Trophoblast cell (in vitro differentiated cells and primary cell): Measurements from ENCODE around the gene OR2W1.

ENCODE experiments used
- DNase-seq, 2 donors: peaks; one replicate each; pipeline ENCODE4 v3.0.0-alpha.2; 2016
- H2AFZ ChIP-seq: 2 replicates; pipeline ENCODE4 v1.6.1; 2013; ENCODE audit warnings: low read length, moderate library complexity, mild to moderate bottlenecking; ENCODE audit not compliant: insufficient read depth, poor library complexity
- H2AK5ac ChIP-seq: 2 replicates; pipeline ENCODE4 v1.6.1; 2013; ENCODE audit warnings: mild to moderate bottlenecking, low read length
- H2BK120ac ChIP-seq: 2 replicates; pipeline ENCODE4 v1.6.1; 2013; ENCODE audit warnings: low read length, mild to moderate bottlenecking, moderate library complexity; ENCODE audit not compliant: insufficient read depth, poor library complexity
- H2BK12ac ChIP-seq: 2 replicates; pipeline ENCODE4 v1.6.1; 2013; ENCODE audit warnings: mild to moderate bottlenecking, low read length, moderate library complexity
- H2BK5ac ChIP-seq: 2 replicates; pipeline ENCODE4 v1.6.1; 2013; ENCODE audit warnings: low read length, low read depth, moderate library complexity, mild to moderate bottlenecking; ENCODE audit not compliant: poor library complexity
- H3K14ac ChIP-seq: 2 replicates; pipeline ENCODE4 v1.6.1; 2013; ENCODE audit warnings: mild to moderate bottlenecking, low read length
- H3K18ac ChIP-seq: 2 replicates; pipeline ENCODE4 v1.6.1; 2013; ENCODE audit warnings: mild to moderate bottlenecking, low read length
- H3K23ac ChIP-seq: 2 replicates; pipeline ENCODE4 v1.6.1; 2013; ENCODE audit warnings: low read length
- H3K27ac ChIP-seq: 2 replicates; pipeline ENCODE4 v1.5.1; 2013; ENCODE audit warnings: low read depth, mild to moderate bottlenecking, inconsistent platforms, low read length, moderate library complexity
- H3K27me3 ChIP-seq: 2 replicates; pipeline ENCODE4 v1.6.1; 2013; ENCODE audit warnings: inconsistent platforms, mild to moderate bottlenecking, low read length, moderate library complexity; ENCODE audit not compliant: insufficient read depth
- H3K36me3 ChIP-seq, 2 experiments: 1 replicate in 1 of 2; 2 replicates in 1 of 2; pipeline ENCODE4 v1.6.1; 2013; ENCODE audit warnings: low read length in 2 of 2, mild to moderate bottlenecking in 2 of 2, moderate library complexity in 1 of 2; ENCODE audit not compliant: insufficient read depth in 2 of 2, control insufficient read depth in 1 of 2
- H3K4ac ChIP-seq: 2 replicates; pipeline ENCODE4 v1.6.1; 2013; ENCODE audit warnings: low read depth, mild to moderate bottlenecking, low read length, moderate library complexity
- H3K4me1 ChIP-seq, 2 experiments: 1 replicate in 1 of 2; 2 replicates in 1 of 2; pipeline ENCODE4 v1.6.1; 2013; ENCODE audit warnings: low read length in 2 of 2, mild to moderate bottlenecking in 2 of 2, moderate library complexity in 1 of 2; ENCODE audit not compliant: insufficient read depth in 2 of 2, control insufficient read depth in 1 of 2
- H3K4me2 ChIP-seq: 2 replicates; pipeline ENCODE4 v1.6.1; 2013; ENCODE audit warnings: inconsistent platforms, mild to moderate bottlenecking, low read length, moderate library complexity
- H3K4me3 ChIP-seq: 2 replicates; pipeline ENCODE4 v1.5.1; 2013; ENCODE audit warnings: mild to moderate bottlenecking, low read depth, low read length, inconsistent platforms
- H3K79me1 ChIP-seq: one replicate; pipeline ENCODE4 v1.6.1; 2013; ENCODE audit warnings: low read length
- H3K79me2 ChIP-seq: 2 replicates; pipeline ENCODE4 v1.6.1; 2013; ENCODE audit warnings: low read length, mild to moderate bottlenecking; ENCODE audit not compliant: control insufficient read depth, insufficient read depth, poor library complexity
- H3K9ac ChIP-seq: 2 replicates; pipeline ENCODE4 v1.6.1; 2013; ENCODE audit warnings: mild to moderate bottlenecking, low read length
- H3K9me3 ChIP-seq: 2 replicates; pipeline ENCODE4 v1.6.1; 2013; ENCODE audit warnings: low read depth, mild to moderate bottlenecking, control low read depth, inconsistent platforms, low read length; ENCODE audit not compliant: insufficient read depth
- H4K12ac ChIP-seq: 2 replicates; pipeline ENCODE4 v1.6.1; 2013; ENCODE audit warnings: low read depth, mild to moderate bottlenecking, low read length, moderate library complexity
- H4K8ac ChIP-seq: 2 replicates; pipeline ENCODE4 v1.6.1; 2013; ENCODE audit warnings: low read depth, mild to moderate bottlenecking, low read length, moderate library complexity
- H4K91ac ChIP-seq: one replicate; pipeline ENCODE4 v1.6.1; 2013; ENCODE audit warnings: low read depth, mild to moderate bottlenecking, low read length, moderate library complexity
- whole genome bisulfite sequencing: extraction: QIAGEN DNeasy Blood & Tissue Kit; methylation state at CpG from one replicate; pipeline ENCODE4 v1.1.7; 2013; ENCODE audit warnings: missing lambda C conversion rate; ENCODE audit not compliant: insufficient read length, insufficient coverage; ENCODE audit errors: extremely low coverage; 5-methylcytosine and 5-hydroxymethylcytosine counted together

Gene OR2W1

GRCh38 chr6:28996844-28997510 is 48.0 kb downstream of the OR2W1 start:
- H4K91ac ChIP-seq: no peak overlapping the region
- no peaks in the 10 kb centered on the region for H3K27me3 ChIP-seq
- no peaks in the 10 kb centered on the region for H3K4me1 ChIP-seq
- no peak overlapping the region for H3K23ac ChIP-seq
- no peak overlapping the region for H2AK5ac ChIP-seq
- no peak overlapping the region for H2AFZ ChIP-seq
- H3K18ac ChIP-seq: no peak overlapping the region
- no peak overlapping the region for H3K14ac ChIP-seq
- no CpG with 5 or more reads among the region's 2 CpGs for WGBS
- H2BK5ac ChIP-seq: no peak overlapping the region
- H3K27ac ChIP-seq: no peak overlapping the region
- H3K36me3 ChIP-seq: no peaks in the 10 kb centered on the region
- H3K79me1 ChIP-seq: no peaks in the 10 kb centered on the region
- no peak overlapping the region for H2BK120ac ChIP-seq
- H3K4me3 ChIP-seq: no peak overlapping the region
- peaks cover 6% of the 10 kb centered on the region for H3K9me3 ChIP-seq
- no peak overlapping the region for H3K9ac ChIP-seq
- no peak overlapping the region for H4K12ac ChIP-seq
- DNase-seq: no peak
- no peak overlapping the region for H2BK12ac ChIP-seq
- H3K79me2 ChIP-seq: no peaks in the 10 kb centered on the region
- no peak overlapping the region for H3K4ac ChIP-seq
- no peak overlapping the region for H3K4me2 ChIP-seq
- no peak overlapping the region for H4K8ac ChIP-seq

- no peak overlapping the region for H2AK5ac ChIP-seq
- no peak overlapping the region for H4K12ac ChIP-seq
- no peak overlapping the region for H2BK120ac ChIP-seq
- WGBS: no CpG with 5 or more reads among the region's 8 CpGs
- H3K9me3 ChIP-seq: peaks cover 6% of the 10 kb centered on the region
- H2BK12ac ChIP-seq: no peak overlapping the region
- H3K36me3 ChIP-seq: no peaks in the 10 kb centered on the region
- no peaks in the 10 kb centered on the region for H3K4me1 ChIP-seq
- H3K4ac ChIP-seq: no peak overlapping the region
- no peak overlapping the region for H4K91ac ChIP-seq
- no peak overlapping the region for H3K14ac ChIP-seq
- H3K18ac ChIP-seq: no peak overlapping the region
- H3K27me3 ChIP-seq: no peaks in the 10 kb centered on the region
- no peak overlapping the region for H3K4me2 ChIP-seq
- H3K79me2 ChIP-seq: no peaks in the 10 kb centered on the region
- H3K4me3 ChIP-seq: no peak overlapping the region
- H4K8ac ChIP-seq: no peak overlapping the region
- H3K9ac ChIP-seq: no peak overlapping the region
- no peaks in the 10 kb centered on the region for H3K79me1 ChIP-seq
- H2AFZ ChIP-seq: no peak overlapping the region
- H2BK5ac ChIP-seq: no peak overlapping the region
- H3K27ac ChIP-seq: no peak overlapping the region
- peak; percentile 52 to 70 for DNase-seq
- no peak overlapping the region for H3K23ac ChIP-seq
These were observed 49.8 kb downstream of the OR2W1 start for GRCh38 chr6:28995093-28995650.
